IMR-90 (cell line): ENCODE measurements around the gene PTEN. TPM values are rescaled to one million over a fixed set of nuclear protein-coding genes. Genes with fewer than 3 reads are reported as not detected.

Source experiments
- ATAC-seq: fragments of 200-7000 bp; cut with Tn5 transposase; 2 replicates; pipeline ENCODE4 v1.9.1; 2020; ENCODE audit warnings: low read depth, mild to moderate bottlenecking, moderate library complexity
- BruUV-seq: library from RNA; stranded (reverse); fragments of 400-500 nt; replicated peaks from 2 replicates; lab custom pipeline; 2021; lab: Mats Ljungman, UMichigan
- CTCF ChIA-PET: fragments of 300-600 bp; formaldehyde crosslinking; extraction: SDS; loops from one replicate; lab custom pipeline; 2021; ENCODE audit warnings: antibody characterized with exemption; lab: Yijun Ruan, JAX
- POLR2A ChIA-PET: fragments of 300-600 bp; sonication (Branson Sonifier 250); formaldehyde crosslinking; loops from one replicate; lab custom pipeline; 2022; ENCODE audit warnings: antibody characterized with exemption; ENCODE audit not compliant: unreplicated experiment; lab: Charles Lee
- DNase-seq: peaks from one replicate; pipeline ENCODE4 v3.0.0; 2013
- H2AFZ ChIP-seq: replicated peaks from 2 replicates; pipeline ENCODE3; 2013; ENCODE audit warnings: low read length, mild to moderate bottlenecking; ENCODE audit not compliant: poor library complexity
- H2AK5ac ChIP-seq: 2 replicates; pipeline ENCODE4 v1.6.1; 2013; ENCODE audit warnings: low read depth, low read length, inconsistent platforms
- H2AK9ac ChIP-seq: replicated peaks from 2 replicates; pipeline ENCODE3; 2013; ENCODE audit warnings: mild to moderate bottlenecking, low read depth, low read length, moderate library complexity; ENCODE audit not compliant: poor library complexity
- H2BK120ac ChIP-seq: 2 replicates; pipeline ENCODE4 v1.6.1; 2013; ENCODE audit warnings: low read depth, low read length, inconsistent platforms
- H2BK15ac ChIP-seq: 3 replicates; pipeline ENCODE4 v1.6.1; 2013; ENCODE audit warnings: low read depth, low read length, inconsistent platforms
- H2BK20ac ChIP-seq: 2 replicates; pipeline ENCODE4 v1.6.1; 2013; ENCODE audit warnings: low read depth, mild to moderate bottlenecking, inconsistent platforms, low read length, moderate library complexity
- H2BK5ac ChIP-seq: 2 replicates; pipeline ENCODE4 v1.6.1; 2013; ENCODE audit warnings: mild to moderate bottlenecking, low read depth, low read length, inconsistent platforms; ENCODE audit not compliant: poor library complexity, severe bottlenecking
- H3K14ac ChIP-seq: replicated peaks from 2 replicates; pipeline ENCODE4 v1.6.1; 2013; ENCODE audit warnings: low read depth, low read length, inconsistent platforms
- H3K18ac ChIP-seq: 2 replicates; pipeline ENCODE4 v1.6.1; 2013; ENCODE audit warnings: low read depth, low read length, control low read depth
- H3K23ac ChIP-seq: 2 replicates; pipeline ENCODE4 v1.6.1; 2013; ENCODE audit warnings: low read depth, low read length, inconsistent platforms
- H3K27ac ChIP-seq: 2 replicates; pipeline ENCODE4 v1.5.1; 2013; ENCODE audit warnings: mild to moderate bottlenecking, control low read depth, low read length; ENCODE audit not compliant: insufficient read depth
- H3K27me3 ChIP-seq: 2 replicates; pipeline ENCODE4 v1.6.1; 2013; ENCODE audit warnings: low read length; ENCODE audit not compliant: control insufficient read depth, insufficient read depth
- H3K36me3 ChIP-seq: 2 replicates; pipeline ENCODE4 v1.6.1; 2013; ENCODE audit warnings: low read length, mixed read lengths; ENCODE audit not compliant: control insufficient read depth, insufficient read depth
- H3K4ac ChIP-seq: 2 replicates; pipeline ENCODE4 v1.6.1; 2013; ENCODE audit warnings: low read depth, low read length, inconsistent platforms
- H3K4me1 ChIP-seq: 2 replicates; pipeline ENCODE4 v1.6.1; 2013; ENCODE audit warnings: low read length, mixed read lengths; ENCODE audit not compliant: control insufficient read depth, insufficient read depth
- H3K4me2 ChIP-seq: 2 replicates; pipeline ENCODE4 v1.6.1; 2013; ENCODE audit warnings: low read depth, mild to moderate bottlenecking, control low read depth, low read length, moderate library complexity
- H3K4me3 ChIP-seq: 2 replicates; pipeline ENCODE4 v1.5.1; 2013; ENCODE audit warnings: low read depth, mild to moderate bottlenecking, control low read depth, low read length, moderate library complexity; ENCODE audit not compliant: insufficient read depth
- H3K56ac ChIP-seq: 2 replicates; pipeline ENCODE4 v1.6.1; 2013; ENCODE audit warnings: low read length, inconsistent platforms; ENCODE audit not compliant: insufficient read depth; ENCODE audit errors: extremely low read depth
- H3K79me1 ChIP-seq, 2 experiments: 2 replicates each; pipeline ENCODE4 v1.6.1; 2013; ENCODE audit warnings: low read length in 2 of 2, inconsistent platforms in 1 of 2, low read depth in 1 of 2
- H3K9ac ChIP-seq: 2 replicates; pipeline ENCODE4 v1.6.1; 2013; ENCODE audit warnings: low read depth, low read length, control low read depth
- H3K9me1 ChIP-seq: 2 replicates; pipeline ENCODE4 v1.6.1; 2013; ENCODE audit warnings: low read length, inconsistent platforms; ENCODE audit not compliant: insufficient read depth
- H3K9me3 ChIP-seq: 2 replicates; pipeline ENCODE4 v1.6.1; 2013; ENCODE audit warnings: low read length; ENCODE audit not compliant: control insufficient read depth, insufficient read depth
- H4K20me1 ChIP-seq: 2 replicates; pipeline ENCODE4 v1.6.1; 2013; ENCODE audit warnings: low read length, inconsistent platforms; ENCODE audit not compliant: insufficient read depth
- H4K5ac ChIP-seq: 2 replicates; pipeline ENCODE4 v1.6.1; 2013; ENCODE audit warnings: mild to moderate bottlenecking, low read depth, low read length, control low read depth
- H4K8ac ChIP-seq, 2 experiments: 2 replicates each; pipeline ENCODE4 v1.6.1; 2013; ENCODE audit warnings: low read depth in 2 of 2, low read length in 2 of 2, control low read depth in 1 of 2, inconsistent platforms in 1 of 2
- H4K91ac ChIP-seq: 2 replicates; pipeline ENCODE4 v1.6.1; 2013; ENCODE audit warnings: low read depth, low read length, inconsistent platforms; ENCODE audit not compliant: insufficient read depth
- FOS ChIP-seq: fragments of 150-350 bp; IDR thresholded peaks from 2 replicates; pipeline ENCODE4 v1.6.1; 2016; ENCODE audit warnings: low read depth, low read length
- MXI1 ChIP-seq: IDR thresholded peaks from 2 replicates; pipeline ENCODE4 v1.6.1; 2012; ENCODE audit warnings: low read depth, mild to moderate bottlenecking, low read length, moderate library complexity, borderline replicate concordance
- SMC3 ChIP-seq: fragments of 150-350 bp; IDR thresholded peaks from 2 replicates; pipeline ENCODE4 v1.6.1; 2016; ENCODE audit warnings: low read depth, mild to moderate bottlenecking, antibody characterized with exemption, low read length, moderate library complexity
- WGBS, 2 experiments: methylation state at CpG; one replicate each; pipeline versions ENCODE4 v1.1.5 to v1.1.7; 2013; ENCODE audit warnings: missing lambda C conversion rate in 2 of 2; ENCODE audit not compliant: insufficient read length in 1 of 2; ENCODE audit errors: extremely low coverage in 2 of 2; 5-methylcytosine and 5-hydroxymethylcytosine counted together
- dilution Hi-C: fragments of 300-500 bp; cut with HindIII; formaldehyde crosslinking; loops from one replicate; pipeline ENCODE4 v1.14.3; 2018; ENCODE audit warnings: low sequenced_read_pairs; ENCODE audit not compliant: unreplicated experiment
- in situ Hi-C: fragments of 300-500 bp; cut with MboI; formaldehyde crosslinking; loops from 3 replicates; pipeline ENCODE4 v1.14.3; 2019; ENCODE audit warnings: low sequenced_read_pairs, inconsistent platforms, mixed read lengths
- intact Hi-C: fragments of 100-400 bp; cut with micrococcal nuclease; formaldehyde crosslinking; loops from 2 replicates; pipeline ENCODE4 v1.10.0; 2022
- polyA plus RNA-seq, 3 experiments: library from polyadenylated mRNA; depleted of rRNA; stranded (reverse); fragments of >200 nt; gene quantifications; 2 replicates each; pipeline ENCODE4 v1.2.3, GENCODE V29; 2012; ENCODE audit warnings: low replicate concordance in 1 of 3
- total RNA-seq: library from RNA; depleted of rRNA; stranded (reverse); fragments of >200 nt; gene quantifications from 2 replicates; pipeline ENCODE4 v1.2.3, GENCODE V29; 2012
- TF ChIP-seq, protein P1 (sequence below): conservative IDR thresholded peaks from 2 replicates; pipeline ENCODE4 v1.5.1; 2012; ENCODE audit warnings: mild to moderate bottlenecking, low read depth, low read length, improper control_type of control experiment

PTEN gene
- total and polyA plus RNA-seq, 2 of the 4 experiments (the other 2 are of a cell fraction): 12.0 to 38.9 TPM

GRCh38 chr10:87816163-87816897 lies 47.1 kb upstream of the PTEN start:
- Histone ChIP-seq H3K36me3 (peaks cover 2% of the 10 kb centered on the region; the same call in 1 of the 2 replicates), H3K27me3 (no peaks in the 10 kb centered on the region), H3K4ac (no peak overlapping the region), H2AK5ac (no peak overlapping the region), H3K18ac (no peak overlapping the region), H4K5ac (no peak overlapping the region), H2BK5ac (no peak overlapping the region), H4K20me1 (no peaks in the 10 kb centered on the region; the same call in 1 of the 2 replicates), H3K4me1 (no peaks in the 10 kb centered on the region), H4K91ac (no peak overlapping the region), H2AK9ac (no peak overlapping the region), H3K9ac (no peak overlapping the region; the same call in 1 of the 2 replicates), H3K9me1 (no peaks in the 10 kb centered on the region; the same call in 1 of the 2 replicates), H3K14ac (no peak overlapping the region), H3K23ac (no peak overlapping the region), H3K27ac (no peak overlapping the region), H3K79me1 (peaks cover 16 to 26% of the 10 kb centered on the region in 2 experiments), H2BK20ac (no peak overlapping the region), H3K56ac (no peak overlapping the region), H2BK15ac (no peak overlapping the region), H3K4me3 (no peak overlapping the region), H2AFZ (no peak overlapping the region), H2BK120ac (no peak overlapping the region), H4K8ac (no peak overlapping the region), H3K9me3 (no peaks in the 10 kb centered on the region), H3K4me2 (peak overlapping the region; percentile 88)
- no peak for ATAC-seq
- POLR2A ChIA-PET: no interaction called here
- CTCF ChIA-PET: no interaction called here
- dilution Hi-C loops: no loop called here
- WGBS, 2 experiments: no CpG with 5 or more reads among the region's 9 CpGs
- intact Hi-C loops: no loop called here
- no TSS peak for BruUV-seq
- no peak for DNase-seq
- TF ChIP-seq, protein P1, sequence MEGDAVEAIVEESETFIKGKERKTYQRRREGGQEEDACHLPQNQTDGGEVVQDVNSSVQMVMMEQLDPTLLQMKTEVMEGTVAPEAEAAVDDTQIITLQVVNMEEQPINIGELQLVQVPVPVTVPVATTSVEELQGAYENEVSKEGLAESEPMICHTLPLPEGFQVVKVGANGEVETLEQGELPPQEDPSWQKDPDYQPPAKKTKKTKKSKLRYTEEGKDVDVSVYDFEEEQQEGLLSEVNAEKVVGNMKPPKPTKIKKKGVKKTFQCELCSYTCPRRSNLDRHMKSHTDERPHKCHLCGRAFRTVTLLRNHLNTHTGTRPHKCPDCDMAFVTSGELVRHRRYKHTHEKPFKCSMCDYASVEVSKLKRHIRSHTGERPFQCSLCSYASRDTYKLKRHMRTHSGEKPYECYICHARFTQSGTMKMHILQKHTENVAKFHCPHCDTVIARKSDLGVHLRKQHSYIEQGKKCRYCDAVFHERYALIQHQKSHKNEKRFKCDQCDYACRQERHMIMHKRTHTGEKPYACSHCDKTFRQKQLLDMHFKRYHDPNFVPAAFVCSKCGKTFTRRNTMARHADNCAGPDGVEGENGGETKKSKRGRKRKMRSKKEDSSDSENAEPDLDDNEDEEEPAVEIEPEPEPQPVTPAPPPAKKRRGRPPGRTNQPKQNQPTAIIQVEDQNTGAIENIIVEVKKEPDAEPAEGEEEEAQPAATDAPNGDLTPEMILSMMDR: 0 out of 2 replicates have a peak, but pooled peaks have one; percentile 9
- TF ChIP-seq MXI1: no peak
- TF ChIP-seq SMC3: no peak
- TF ChIP-seq FOS: no peak
- in situ Hi-C loops: no loop called here
